Activated T-helper 17 cell treated with anti-CD3 and anti-CD28 coated beads, Interleukin-2, amount 50 U/mL, for 72 hours (primary cell): Measurements from ENCODE around the gene TNFAIP8L3. TPM values are rescaled to one million over a fixed set of nuclear protein-coding genes. Genes with fewer than 3 reads are reported as not detected.
"Not testable (repeated sequence)": the region's sequence is repeated elsewhere in the genome, so short reads cannot be mapped to it uniquely, and the experiment has no call there.

Source experiments
- ATAC-seq: fragments of 150-1000 bp; cut with Tn5 transposase; replicated peaks from 2 replicates; pipeline ENCODE4 v1.10.0; 2021; ENCODE audit warnings: mild to moderate bottlenecking, moderate library complexity
- H3K27ac Mint-ChIP-seq: one replicate; pipeline ENCODE4 v1.8.0; 2022; ENCODE audit warnings: mixed read lengths
- H3K27me3 Mint-ChIP-seq: one replicate; pipeline ENCODE4 v1.8.0; 2022; ENCODE audit warnings: mixed read lengths
- H3K36me3 Mint-ChIP-seq: one replicate; pipeline ENCODE4 v1.8.0; 2022; ENCODE audit warnings: low read depth, mild to moderate bottlenecking, mixed read lengths
- H3K4me1 Mint-ChIP-seq: one replicate; pipeline ENCODE4 v1.8.0; 2022; ENCODE audit warnings: mixed read lengths
- H3K4me3 Mint-ChIP-seq: one replicate; pipeline ENCODE4 v1.8.0; 2022; ENCODE audit warnings: mild to moderate bottlenecking, mixed read lengths
- H3K9me3 Mint-ChIP-seq: one replicate; pipeline ENCODE4 v1.8.0; 2022; ENCODE audit warnings: mixed read lengths
- total RNA-seq, 2 donors: library from RNA; stranded (reverse); gene quantifications; one replicate each; pipeline ENCODE4 v1.2.3, GENCODE V29; 2022

TNFAIP8L3 gene
- total RNA-seq, 2 donors from 2014 or later, result not detected

- ATAC-seq, result no peak
- Mint-ChIP-seq H3K4me1 (peaks cover 6% of the 10 kb centered on the region), H3K27ac (no peak overlapping the region), H3K36me3 (peaks cover 26% of the 10 kb centered on the region), H3K27me3 (no peaks in the 10 kb centered on the region), H3K4me3 (no peak overlapping the region), H3K9me3 (peaks cover 4% of the 10 kb centered on the region)
Measured at GRCh38 chr15:51038162-51038973, 56.3 kb downstream of the TNFAIP8L3 start.

DNA sequence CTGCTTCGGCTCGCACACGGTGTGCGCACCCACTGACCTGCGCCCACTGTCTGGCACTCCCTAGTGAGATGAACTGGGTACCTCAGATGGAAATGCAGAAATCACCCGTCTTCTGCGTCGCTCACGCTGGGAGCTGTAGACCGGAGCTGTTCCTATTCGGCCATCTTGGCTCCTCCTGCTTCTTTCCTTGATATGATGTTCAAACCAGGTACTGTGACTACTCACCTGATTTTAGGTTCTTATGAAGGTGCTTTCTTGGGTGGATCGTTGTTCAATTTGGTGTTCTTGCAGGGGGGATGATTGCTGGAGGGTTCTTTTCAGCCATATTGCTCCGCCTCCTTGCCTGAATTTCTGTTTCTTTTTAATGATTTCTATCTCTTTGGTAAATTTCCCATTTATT lies 57.2 kb downstream of the TNFAIP8L3 start:
- H3K9me3 Mint-ChIP-seq, ATAC-seq, H3K27me3 Mint-ChIP-seq, H3K4me3 Mint-ChIP-seq, H3K27ac Mint-ChIP-seq, H3K4me1 Mint-ChIP-seq: not testable (repeated sequence)
- H3K36me3 Mint-ChIP-seq, result peaks cover 26% of the 10 kb centered on the region

- H3K27ac Mint-ChIP-seq, result no peak overlapping the region
- ATAC-seq, result no peak
- H3K9me3 Mint-ChIP-seq, result no peaks in the 10 kb centered on the region
- H3K4me1 Mint-ChIP-seq, result no peaks in the 10 kb centered on the region
- peaks cover 6% of the 10 kb centered on the region for H3K36me3 Mint-ChIP-seq
- no peak overlapping the region for H3K4me3 Mint-ChIP-seq
- no peaks in the 10 kb centered on the region for H3K27me3 Mint-ChIP-seq
Measured at GRCh38 chr15:51030649-51031316, 63.9 kb downstream of the TNFAIP8L3 start.

- Mint-ChIP-seq H3K4me3 (no peak overlapping the region), H3K4me1 (no peaks in the 10 kb centered on the region), H3K27me3 (no peaks in the 10 kb centered on the region), H3K36me3 (peaks cover 35% of the 10 kb centered on the region), H3K27ac (no peak overlapping the region), H3K9me3 (no peaks in the 10 kb centered on the region)
- ATAC-seq, result no peak
Measured at GRCh38 chr15:51025454-51025846, 69.3 kb downstream of the TNFAIP8L3 start.

DNA sequence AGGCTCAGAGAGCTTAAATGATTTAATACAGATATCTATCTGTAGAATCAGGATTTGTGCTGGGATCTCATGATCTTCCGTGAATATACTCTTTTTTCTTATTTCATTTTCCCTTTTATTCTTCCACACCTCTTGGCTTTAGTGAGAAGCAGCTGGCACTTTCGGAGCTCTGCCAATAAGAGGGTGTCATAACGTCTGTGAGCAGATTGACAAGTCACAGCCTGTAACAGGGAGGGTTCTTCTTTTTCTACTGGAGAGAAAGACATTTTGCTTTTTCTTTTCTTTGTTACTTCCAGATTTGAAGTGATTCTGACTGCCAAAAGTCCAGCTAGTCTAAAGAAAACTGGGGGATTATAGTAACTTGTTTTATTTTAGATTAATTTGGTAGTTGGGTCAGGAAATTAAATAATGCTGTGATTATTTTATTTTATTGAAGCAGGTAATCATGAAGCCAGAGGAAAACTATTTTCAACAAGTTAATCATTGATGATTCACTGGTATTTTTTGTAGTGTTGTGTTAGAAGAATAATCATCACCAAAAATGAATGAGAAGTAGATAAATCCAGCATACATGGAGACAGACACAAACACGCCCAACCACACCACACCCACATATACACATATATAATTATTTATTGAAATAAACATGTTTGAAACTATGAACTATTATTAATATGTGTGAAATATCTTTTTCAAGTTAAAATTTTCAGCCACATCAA lies 69.8 kb downstream of the TNFAIP8L3 start:
- no peak for ATAC-seq
- H3K9me3 Mint-ChIP-seq, result peaks cover 2% of the 10 kb centered on the region

GRCh38 chr15:51023499-51023898 lies 71.2 kb downstream of the TNFAIP8L3 start:
- no peak for ATAC-seq
- Mint-ChIP-seq H3K27ac (no peak overlapping the region), H3K4me3 (no peak overlapping the region), H3K9me3 (peaks cover 3% of the 10 kb centered on the region), H3K36me3 (peaks cover 49% of the 10 kb centered on the region), H3K27me3 (no peaks in the 10 kb centered on the region), H3K4me1 (no peaks in the 10 kb centered on the region)

More for the DNA sequence above, 69.8 kb downstream of the TNFAIP8L3 start:
- no peak overlapping the region for H3K4me3 Mint-ChIP-seq
- H3K36me3 Mint-ChIP-seq, result peaks cover 40% of the 10 kb centered on the region
- H3K27ac Mint-ChIP-seq, result no peak overlapping the region
- H3K27me3 Mint-ChIP-seq, result no peaks in the 10 kb centered on the region
- no peaks in the 10 kb centered on the region for H3K4me1 Mint-ChIP-seq

GRCh38 chr15:51022206-51022605 lies 72.5 kb downstream of the TNFAIP8L3 start:
- Mint-ChIP-seq H3K27me3 (no peaks in the 10 kb centered on the region), H3K27ac (no peak overlapping the region), H3K9me3 (peaks cover 3% of the 10 kb centered on the region), H3K36me3 (peaks cover 43% of the 10 kb centered on the region), H3K4me1 (no peaks in the 10 kb centered on the region), H3K4me3 (no peak overlapping the region)
- no peak for ATAC-seq

DNA sequence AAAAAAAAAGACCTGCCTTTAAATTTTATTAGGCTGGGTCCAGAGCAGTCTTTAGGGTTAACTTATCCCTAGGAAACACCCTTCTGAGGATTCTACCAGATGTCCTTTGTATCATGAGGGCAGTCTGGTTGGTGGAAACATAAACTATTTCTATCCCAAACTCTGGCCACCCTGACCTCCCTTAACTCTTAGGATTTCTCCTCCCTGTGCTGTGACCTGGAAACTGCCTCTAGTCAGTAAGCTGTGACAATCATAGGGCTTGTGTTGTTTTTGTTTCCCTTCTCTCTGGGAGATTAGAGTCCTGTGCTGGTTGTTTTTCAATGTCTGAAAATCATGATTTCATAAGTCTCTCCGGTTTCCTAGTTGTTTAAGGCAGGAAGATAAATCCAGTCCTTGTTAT lies 78.1 kb downstream of the TNFAIP8L3 start:
- Mint-ChIP-seq H3K9me3 (peaks cover 3% of the 10 kb centered on the region), H3K27me3 (no peaks in the 10 kb centered on the region), H3K4me1 (no peaks in the 10 kb centered on the region), H3K27ac (no peak overlapping the region), H3K36me3 (peaks cover 33% of the 10 kb centered on the region), H3K4me3 (no peak overlapping the region)
- no peak for ATAC-seq

GRCh38 chr15:51011212-51011611 lies 83.5 kb downstream of the TNFAIP8L3 start:
- H3K4me1 Mint-ChIP-seq, result no peaks in the 10 kb centered on the region
- peaks cover 54% of the 10 kb centered on the region for H3K36me3 Mint-ChIP-seq
- no peak for ATAC-seq
- no peak overlapping the region for H3K4me3 Mint-ChIP-seq
- H3K9me3 Mint-ChIP-seq, result no peaks in the 10 kb centered on the region
- H3K27ac Mint-ChIP-seq, result no peak overlapping the region
- H3K27me3 Mint-ChIP-seq, result no peaks in the 10 kb centered on the region

- Mint-ChIP-seq H3K9me3 (no peaks in the 10 kb centered on the region), H3K4me3 (no peak overlapping the region), H3K27me3 (no peaks in the 10 kb centered on the region), H3K27ac (no peak overlapping the region), H3K36me3 (peaks cover 61% of the 10 kb centered on the region), H3K4me1 (no peaks in the 10 kb centered on the region)
- ATAC-seq, result no peak
Measured at GRCh38 chr15:51007131-51007666, 87.5 kb downstream of the TNFAIP8L3 start.

Other genes starting within 250 kb of the TNFAIP8L3 start
- gene AP4E1, start 186.2 kb downstream of the TNFAIP8L3 start, total RNA-seq, result 10 to 100 TPM; 10.6 to 15.6 TPM
- under 1 TPM; 0.71 to 0.79 TPM for gene CYP19A1, start 243.7 kb upstream of the TNFAIP8L3 start, total RNA-seq
- not detected for gene GLDN, start 246.7 kb upstream of the TNFAIP8L3 start, total RNA-seq